AG04449 (cell line): ENCODE results near the gene ZGPAT.

Experiments used
- CTCF ChIA-PET: fragments of 350-600 bp; formaldehyde crosslinking; extraction: SDS; loops from one replicate; lab custom pipeline; 2021; ENCODE audit warnings: antibody characterized with exemption; lab: Yijun Ruan, JAX
- POLR2A ChIA-PET: fragments of 400-600, 350-600 bp; formaldehyde crosslinking; extraction: SDS; loops from one replicate; lab custom pipeline; 2020; ENCODE audit warnings: antibody characterized with exemption, inconsistent platforms; lab: Yijun Ruan, JAX
- DNase-seq: peaks from one replicate; pipeline ENCODE4 v3.0.0-alpha.2; 2010; ENCODE audit warnings: low read depth, low spot score
- H3K4me3 ChIP-seq: 2 replicates; pipeline ENCODE4 v1.5.1; 2011; ENCODE audit warnings: low read depth, mild to moderate bottlenecking, control low read depth, low read length
- CTCF ChIP-seq: IDR thresholded peaks from one replicate; pipeline ENCODE4 v1.5.1; 2011; ENCODE audit warnings: mild to moderate bottlenecking, moderate library complexity, low read length, control low read depth, inconsistent platforms; ENCODE audit not compliant: insufficient read depth; ENCODE audit errors: missing control alignments

ZGPAT gene

GRCh38 chr20:63704749-63705117 is 3.1 kb upstream of the ZGPAT start:
- CTCF ChIA-PET = no interaction called here
- POLR2A ChIA-PET = no interaction called here

GRCh38 chr20:63705232-63706026 is 2.4 kb upstream of the ZGPAT start:
- ChIA-PET CTCF (no interaction called here), POLR2A (interaction anchor here (1.2 kb wide), 1 partner anchor 160 kb away, joined by 3 read pairs; the partner anchor contains the start of gene TPD52L2)
- H3K4me3 ChIP-seq = no peak overlapping the region
- no peak for TF ChIP-seq CTCF
- DNase-seq = no peak

More at GRCh38 chr20:63704749-63705117, 3.1 kb upstream of the ZGPAT start:
- DNase-seq = no peak
- H3K4me3 ChIP-seq = no peak overlapping the region
- no peak for TF ChIP-seq CTCF

GRCh38 chr20:63706027-63706695 is 1.7 kb upstream of the ZGPAT start:
- DNase-seq = no peak
- no peak for TF ChIP-seq CTCF
- CTCF ChIA-PET = interaction anchor here (1.5 kb wide), 1 partner anchor 7 kb away, joined by 6 read pairs; no protein-coding TSS in a partner anchor
- POLR2A ChIA-PET = interaction anchor here (1.2 kb wide), 1 partner anchor 159 kb away, joined by 3 read pairs; the partner anchor contains the start of gene TPD52L2
- peak overlapping the region; percentile 77 for H3K4me3 ChIP-seq

- POLR2A ChIA-PET = interaction anchor here (1.2 to 1.6 kb wide), 7 partner anchors 8 to 186 kb away, joined by 3 to 10 read pairs (median 4); partner anchors contain the start of gene TPD52L2
- no peak for DNase-seq
- CTCF ChIA-PET = interaction anchor here (1.0 to 1.5 kb wide), 3 partner anchors 8 to 273 kb away, joined by 3 to 6 read pairs (median 3); partner anchors contain the start of genes PTK6 and SAMD10
- H3K4me3 ChIP-seq = peak overlapping the region; percentile 77
- peak; percentile 24 for TF ChIP-seq CTCF
Measured at GRCh38 chr20:63706852-63707557, 834 bp upstream of the ZGPAT start.

- DNase-seq = no peak
- CTCF ChIA-PET = interaction anchor here (1.0 to 1.2 kb wide), 4 partner anchors 9 to 265 kb away, joined by 3 to 6 read pairs (median 3); partner anchors contain the start of gene PTK6
- POLR2A ChIA-PET = interaction anchor here (0.6 to 1.6 kb wide), 9 partner anchors 10 to 187 kb away, joined by 3 to 10 read pairs (median 4); partner anchors contain the start of genes GMEB2, LIME1 and TPD52L2
- H3K4me3 ChIP-seq = peak overlapping the region; percentile 77
- TF ChIP-seq CTCF = no peak
Measured at GRCh38 chr20:63708301-63709148, 686 bp downstream of the ZGPAT start.
